AG09319 (cell line): ENCODE results near the gene ENOX1.
A peak's percentile ranks its signal among the peaks of the same experiment; 100 is the strongest.

Source experiments
- DNase-seq: peaks from one replicate; pipeline ENCODE4 v3.0.0-alpha.2; 2010; ENCODE audit warnings: low read depth; ENCODE audit errors: extremely low read depth
- CTCF ChIP-seq: IDR thresholded peaks from 2 replicates; pipeline ENCODE4 v1.5.1; 2011; ENCODE audit warnings: low read depth, mild to moderate bottlenecking, inconsistent platforms, low read length, moderate library complexity

ENOX1 gene

GRCh38 chr13:43374621-43375020 lies 412.2 kb downstream of the ENOX1 start:
- TF ChIP-seq CTCF: no peak
- DNase-seq: peak; percentile 56

GRCh38 chr13:43373400-43373799 lies 413.4 kb downstream of the ENOX1 start:
- DNase-seq: no peak
- TF ChIP-seq CTCF: no peak

GRCh38 chr13:43370842-43371241 lies 415.9 kb downstream of the ENOX1 start:
- no peak for TF ChIP-seq CTCF
- no peak for DNase-seq

- no peak for DNase-seq
- TF ChIP-seq CTCF: no peak
Measured at GRCh38 chr13:43369319-43369718, 417.5 kb downstream of the ENOX1 start.

- no peak for TF ChIP-seq CTCF
- peak; percentile 39 for DNase-seq
Measured at GRCh38 chr13:43368003-43368402, 418.8 kb downstream of the ENOX1 start.

- no peak for TF ChIP-seq CTCF
- no peak for DNase-seq
Measured at GRCh38 chr13:43365039-43365344, 421.8 kb downstream of the ENOX1 start.

- TF ChIP-seq CTCF: no peak
- DNase-seq: no peak
Measured at GRCh38 chr13:43364210-43365038, 422.3 kb downstream of the ENOX1 start.
